Kidney (tissue), 14 donors: ENCODE results near the gene PCNX1. TPM values are rescaled to one million over a fixed set of nuclear protein-coding genes. Genes with fewer than 3 reads are reported as not detected.

ENCODE experiments used
- DNase-seq, 5 donors: peaks; one replicate each; pipeline ENCODE4 v3.0.0-alpha.2; 2013 to 2020
- FAIRE-seq: peaks from 2 replicates; lab custom pipeline; 2012; peaks lifted over from hg19 to GRCh38; lab: Jason Lieb, UNC
- H3K27ac ChIP-seq, 2 donors: one replicate each; pipeline ENCODE4 v1.7.0; 2013; ENCODE audit warnings: low read depth in 2 of 2, low read length in 2 of 2, inconsistent platforms in 1 of 2
- H3K27me3 ChIP-seq: one replicate; pipeline ENCODE4 v1.7.1; 2013; ENCODE audit warnings: low read length, inconsistent platforms; ENCODE audit not compliant: control insufficient read depth, insufficient read depth
- H3K36me3 ChIP-seq, 3 donors: one replicate each; pipeline versions ENCODE4 v1.7.0 to v1.7.1; 2013; ENCODE audit warnings: low read length in 3 of 3, control low read depth in 1 of 3, inconsistent platforms in 1 of 3; ENCODE audit not compliant: insufficient read depth in 3 of 3, control insufficient read depth in 2 of 3
- H3K4me1 ChIP-seq, 3 donors: one replicate each; pipeline versions ENCODE4 v1.7.0 to v1.7.1; 2013; ENCODE audit warnings: low read length in 3 of 3, inconsistent platforms in 1 of 3, low read depth in 1 of 3; ENCODE audit not compliant: control insufficient read depth in 2 of 3, insufficient read depth in 2 of 3
- H3K4me3 ChIP-seq, 3 donors: one replicate each; pipeline versions ENCODE4 v1.7.0 to v1.8.1; 2013; ENCODE audit warnings: low read length in 3 of 3, control low read depth in 1 of 3, inconsistent platforms in 1 of 3
- H3K9ac ChIP-seq, 3 donors: one replicate each; pipeline versions ENCODE4 v1.7.0 to v1.7.1; 2013; ENCODE audit warnings: low read length in 3 of 3, control low read depth in 1 of 3, inconsistent platforms in 1 of 3
- H3K9me3 ChIP-seq, 3 donors: one replicate each; pipeline versions ENCODE4 v1.7.0 to v1.7.1; 2013; ENCODE audit warnings: low read length in 3 of 3, control low read depth in 1 of 3, inconsistent platforms in 1 of 3; ENCODE audit not compliant: control insufficient read depth in 2 of 3, insufficient read depth in 1 of 3
- CTCF ChIP-seq: IDR thresholded peaks from 3 replicates; pipeline ENCODE4 v1.5.1; 2012; ENCODE audit warnings: mild to moderate bottlenecking, moderate library complexity, borderline replicate concordance; ENCODE audit not compliant: insufficient read depth; ENCODE audit errors: extremely low read depth
- intact Hi-C: fragments of 100-400 bp; cut with DNase I; formaldehyde crosslinking; loops from one replicate; pipeline ENCODE4 v1.11.1; 2022
- polyA plus RNA-seq: library from polyadenylated mRNA; stranded (reverse); fragments of 350-450 nt; fragmentation: Illumina TruSeq; extraction: RNeasy Lipid Tissue Mini Kit (QIAGEN cat#74804); gene quantifications from one replicate; pipeline ENCODE4 v1.2.3, GENCODE V29; 2014; ENCODE audit warnings: low read depth, low replicate concordance; ENCODE audit not compliant: insufficient read depth
- total RNA-seq: library from RNA; stranded (reverse); fragmentation: NEBNext Ultra II Directional; extraction: Animal tissue kit (Norgen Biotek cat#: 25700); gene quantifications from one replicate; pipeline ENCODE4 v1.2.1, GENCODE V29; 2021
- donor health status: control.
- donor health status: control.
- donor health status: control.
- donor health status: control.
- donor health status: control.
- donor health status: DM: yes; HTN: yes; CAD: no.
- donor health status: Normal renal cell carcinoma (clear cell type).

The PCNX1 gene
- total and polyA plus RNA-seq, 2 donors from 2014 or later: 16.2 to 55.2 TPM

- no peaks in the 10 kb centered on the region for H3K36me3 ChIP-seq
- no peak for DNase-seq
- no peak overlapping the region for H3K9ac ChIP-seq
- no peak overlapping the region for H3K27ac ChIP-seq
- no peaks in the 10 kb centered on the region for H3K27me3 ChIP-seq
- H3K4me1 ChIP-seq: no peaks in the 10 kb centered on the region
- no peak for FAIRE-seq
- no peaks in the 10 kb centered on the region for H3K9me3 ChIP-seq
- intact Hi-C loops: no loop called here
- H3K4me3 ChIP-seq: no peak overlapping the region
- TF ChIP-seq CTCF: no peak
These were observed 115.0 kb downstream of the PCNX1 start for GRCh38 chr14:71022012-71022869.

- DNase-seq (peak in 1 of 5 donors; percentile 5), FAIRE-seq (peak; percentile 6)
- no peaks in the 10 kb centered on the region for H3K27me3 ChIP-seq
- H3K4me3 ChIP-seq: no peak overlapping the region
- no peak for TF ChIP-seq CTCF
- H3K36me3 ChIP-seq: no peaks in the 10 kb centered on the region
- no peak overlapping the region for H3K27ac ChIP-seq
- H3K9me3 ChIP-seq: no peaks in the 10 kb centered on the region
- intact Hi-C loops: no loop called here
- no peak overlapping the region for H3K9ac ChIP-seq
- no peaks in the 10 kb centered on the region for H3K4me1 ChIP-seq
These were observed 115.7 kb downstream of the PCNX1 start for GRCh38 chr14:71022939-71023338.

GRCh38 chr14:71029236-71029781 lies 122.0 kb downstream of the PCNX1 start:
- FAIRE-seq (no peak), DNase-seq (no peak)
- no peaks in the 10 kb centered on the region for H3K9me3 ChIP-seq
- H3K36me3 ChIP-seq: peaks cover 0 to 8% (median 5%) of the 10 kb centered on the region in 3 donors
- no peak overlapping the region for H3K27ac ChIP-seq
- H3K4me1 ChIP-seq: no peaks in the 10 kb centered on the region
- H3K9ac ChIP-seq: no peak overlapping the region
- no peak for TF ChIP-seq CTCF
- intact Hi-C loops: no loop called here
- H3K27me3 ChIP-seq: no peaks in the 10 kb centered on the region
- H3K4me3 ChIP-seq: no peak overlapping the region
